AG04449 (cell line): Measurements from ENCODE around the gene KANSL1.
"Not testable (repeated sequence)": the region's sequence is repeated elsewhere in the genome, so short reads cannot be mapped to it uniquely, and the experiment has no call there.

Experiments
- CTCF ChIA-PET: fragments of 350-600 bp; formaldehyde crosslinking; extraction: SDS; loops from one replicate; lab custom pipeline; 2021; ENCODE audit warnings: antibody characterized with exemption; lab: Yijun Ruan, JAX
- POLR2A ChIA-PET: fragments of 400-600, 350-600 bp; formaldehyde crosslinking; extraction: SDS; loops from one replicate; lab custom pipeline; 2020; ENCODE audit warnings: antibody characterized with exemption, inconsistent platforms; lab: Yijun Ruan, JAX
- DNase-seq: peaks from one replicate; pipeline ENCODE4 v3.0.0-alpha.2; 2010; ENCODE audit warnings: low read depth, low spot score
- H3K4me3 ChIP-seq: 2 replicates; pipeline ENCODE4 v1.5.1; 2011; ENCODE audit warnings: low read depth, mild to moderate bottlenecking, control low read depth, low read length
- TF ChIP-seq, protein P1 (sequence below): IDR thresholded peaks from one replicate; pipeline ENCODE4 v1.5.1; 2011; ENCODE audit warnings: mild to moderate bottlenecking, moderate library complexity, low read length, control low read depth, inconsistent platforms; ENCODE audit not compliant: insufficient read depth; ENCODE audit errors: missing control alignments

Gene KANSL1, protein sequence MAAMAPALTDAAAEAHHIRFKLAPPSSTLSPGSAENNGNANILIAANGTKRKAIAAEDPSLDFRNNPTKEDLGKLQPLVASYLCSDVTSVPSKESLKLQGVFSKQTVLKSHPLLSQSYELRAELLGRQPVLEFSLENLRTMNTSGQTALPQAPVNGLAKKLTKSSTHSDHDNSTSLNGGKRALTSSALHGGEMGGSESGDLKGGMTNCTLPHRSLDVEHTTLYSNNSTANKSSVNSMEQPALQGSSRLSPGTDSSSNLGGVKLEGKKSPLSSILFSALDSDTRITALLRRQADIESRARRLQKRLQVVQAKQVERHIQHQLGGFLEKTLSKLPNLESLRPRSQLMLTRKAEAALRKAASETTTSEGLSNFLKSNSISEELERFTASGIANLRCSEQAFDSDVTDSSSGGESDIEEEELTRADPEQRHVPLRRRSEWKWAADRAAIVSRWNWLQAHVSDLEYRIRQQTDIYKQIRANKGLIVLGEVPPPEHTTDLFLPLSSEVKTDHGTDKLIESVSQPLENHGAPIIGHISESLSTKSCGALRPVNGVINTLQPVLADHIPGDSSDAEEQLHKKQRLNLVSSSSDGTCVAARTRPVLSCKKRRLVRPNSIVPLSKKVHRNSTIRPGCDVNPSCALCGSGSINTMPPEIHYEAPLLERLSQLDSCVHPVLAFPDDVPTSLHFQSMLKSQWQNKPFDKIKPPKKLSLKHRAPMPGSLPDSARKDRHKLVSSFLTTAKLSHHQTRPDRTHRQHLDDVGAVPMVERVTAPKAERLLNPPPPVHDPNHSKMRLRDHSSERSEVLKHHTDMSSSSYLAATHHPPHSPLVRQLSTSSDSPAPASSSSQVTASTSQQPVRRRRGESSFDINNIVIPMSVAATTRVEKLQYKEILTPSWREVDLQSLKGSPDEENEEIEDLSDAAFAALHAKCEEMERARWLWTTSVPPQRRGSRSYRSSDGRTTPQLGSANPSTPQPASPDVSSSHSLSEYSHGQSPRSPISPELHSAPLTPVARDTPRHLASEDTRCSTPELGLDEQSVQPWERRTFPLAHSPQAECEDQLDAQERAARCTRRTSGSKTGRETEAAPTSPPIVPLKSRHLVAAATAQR (N-terminal part only)

DNA sequence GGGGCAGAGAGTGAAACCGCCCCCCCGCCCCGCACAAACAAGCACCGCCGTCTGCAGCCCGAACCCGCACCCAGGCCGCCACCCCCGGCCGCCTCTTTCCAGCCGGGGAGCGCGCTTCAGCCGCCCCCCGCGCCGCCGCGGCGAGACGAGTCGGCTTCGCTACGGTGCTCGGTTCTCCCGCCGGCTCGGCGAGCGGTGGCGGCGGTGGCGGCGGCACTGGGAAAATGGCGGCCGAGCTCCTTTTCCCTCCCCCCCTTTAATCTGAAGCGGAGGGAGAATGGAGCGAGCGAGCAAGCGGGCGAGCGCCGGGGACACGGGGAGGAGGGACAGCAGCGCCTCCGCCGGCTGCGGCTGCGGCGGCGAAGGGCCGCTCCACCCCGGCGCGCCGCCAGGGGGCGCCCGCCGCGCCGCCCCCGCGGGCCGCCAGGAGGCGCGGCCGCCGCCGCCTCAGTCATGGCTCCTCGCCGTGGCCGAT is at the start of gene KANSL1:
TSS of gene KANSL1 (minus strand) at position 279 of the 475 bp plus-strand sequence. CDS start 21,286 bp downstream, outside the sequence.
- TF ChIP-seq, protein P1, sequence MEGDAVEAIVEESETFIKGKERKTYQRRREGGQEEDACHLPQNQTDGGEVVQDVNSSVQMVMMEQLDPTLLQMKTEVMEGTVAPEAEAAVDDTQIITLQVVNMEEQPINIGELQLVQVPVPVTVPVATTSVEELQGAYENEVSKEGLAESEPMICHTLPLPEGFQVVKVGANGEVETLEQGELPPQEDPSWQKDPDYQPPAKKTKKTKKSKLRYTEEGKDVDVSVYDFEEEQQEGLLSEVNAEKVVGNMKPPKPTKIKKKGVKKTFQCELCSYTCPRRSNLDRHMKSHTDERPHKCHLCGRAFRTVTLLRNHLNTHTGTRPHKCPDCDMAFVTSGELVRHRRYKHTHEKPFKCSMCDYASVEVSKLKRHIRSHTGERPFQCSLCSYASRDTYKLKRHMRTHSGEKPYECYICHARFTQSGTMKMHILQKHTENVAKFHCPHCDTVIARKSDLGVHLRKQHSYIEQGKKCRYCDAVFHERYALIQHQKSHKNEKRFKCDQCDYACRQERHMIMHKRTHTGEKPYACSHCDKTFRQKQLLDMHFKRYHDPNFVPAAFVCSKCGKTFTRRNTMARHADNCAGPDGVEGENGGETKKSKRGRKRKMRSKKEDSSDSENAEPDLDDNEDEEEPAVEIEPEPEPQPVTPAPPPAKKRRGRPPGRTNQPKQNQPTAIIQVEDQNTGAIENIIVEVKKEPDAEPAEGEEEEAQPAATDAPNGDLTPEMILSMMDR, result peak; percentile 52
- POLR2A ChIA-PET, result interaction anchor here (0.6 kb wide), 1 partner anchor 10 kb away, joined by 4 read pairs; no protein-coding TSS in a partner anchor
- DNase-seq, result peak; percentile 33
- CTCF ChIA-PET, result interaction anchor here (0.5 to 3.2 kb wide), 48 partner anchors 10 to 1078 kb away, joined by 3 to 88 read pairs (median 6); no protein-coding TSS in a partner anchor
- H3K4me3 ChIP-seq, result peak within 1 kb of the TSS; percentile 65

DNA sequence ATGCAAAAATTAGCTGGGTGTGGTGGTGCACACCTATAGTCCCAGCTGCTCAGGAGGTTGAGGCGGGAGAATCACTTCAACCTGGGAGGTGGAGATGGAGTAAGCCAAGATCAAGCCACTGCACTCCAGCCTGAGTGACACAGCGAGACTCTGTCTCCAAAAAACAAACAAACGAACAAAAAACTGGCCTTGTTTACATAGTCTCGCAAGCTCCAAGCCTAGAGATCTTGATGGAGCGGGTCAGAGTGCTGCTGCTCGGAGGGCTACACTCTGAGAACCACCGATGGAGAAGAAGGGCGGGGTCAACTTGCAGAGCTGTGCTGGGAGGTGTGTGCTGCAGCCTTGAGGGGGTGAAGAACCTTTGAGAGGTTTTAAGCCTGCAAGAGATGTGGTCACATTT is 38.1 kb upstream of the KANSL1 start:
- DNase-seq, H3K4me3 ChIP-seq, POLR2A ChIA-PET, CTCF ChIA-PET: not testable (repeated sequence)

DNA sequence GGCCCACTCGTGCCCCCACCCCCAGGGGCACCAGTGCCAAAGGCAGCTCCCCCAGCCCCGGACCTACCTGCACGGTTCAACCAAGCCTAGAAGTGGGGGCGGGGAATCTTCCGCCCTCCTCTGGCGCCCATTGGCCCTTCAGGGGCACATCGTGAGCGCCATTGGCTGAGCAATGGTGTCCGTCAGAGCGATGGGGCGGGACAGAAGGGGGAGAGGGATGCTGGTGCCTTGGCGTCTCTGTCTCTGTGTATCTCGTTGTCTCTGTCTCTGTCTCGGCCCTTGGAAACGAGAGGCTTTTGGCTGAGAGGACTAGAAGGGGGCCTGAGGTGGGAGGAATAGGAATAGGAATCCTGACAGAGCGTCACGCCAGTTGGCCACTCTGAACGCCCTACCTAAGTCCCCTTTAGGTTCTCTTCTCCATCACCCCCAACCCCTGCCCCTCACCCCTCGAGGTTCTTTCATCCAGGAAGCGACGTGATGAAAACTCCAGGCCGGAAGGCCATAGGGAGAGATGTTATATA is 32.1 kb upstream of the KANSL1 start:
- peak; percentile 2 for DNase-seq
- POLR2A ChIA-PET, CTCF ChIA-PET: not testable (repeated sequence)
- peak overlapping the region; percentile 46 for H3K4me3 ChIP-seq

DNA sequence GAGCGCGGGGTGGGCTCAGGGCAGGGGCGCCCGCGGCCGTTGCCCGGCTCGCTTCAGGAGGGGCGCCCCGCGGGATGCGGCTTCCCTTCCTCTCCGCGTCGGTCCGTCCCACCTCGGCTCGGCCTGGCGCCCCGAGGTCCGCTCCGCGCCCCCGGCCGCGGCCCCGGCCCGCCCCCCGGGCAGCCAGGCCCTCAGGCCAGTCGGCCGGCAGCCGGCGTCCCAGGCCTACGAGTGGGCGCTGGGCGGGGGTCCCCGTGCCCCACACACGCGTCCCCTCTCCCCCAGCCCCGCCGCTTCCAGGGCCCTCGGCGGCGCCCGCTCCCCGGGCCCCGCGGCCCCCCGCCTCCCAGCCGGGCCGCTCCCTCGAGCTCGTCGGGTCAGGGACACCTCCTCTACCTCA is 31.6 kb upstream of the KANSL1 start:
- H3K4me3 ChIP-seq, result peak overlapping the region; percentile 46
- POLR2A ChIA-PET, DNase-seq, CTCF ChIA-PET: not testable (repeated sequence)

DNA sequence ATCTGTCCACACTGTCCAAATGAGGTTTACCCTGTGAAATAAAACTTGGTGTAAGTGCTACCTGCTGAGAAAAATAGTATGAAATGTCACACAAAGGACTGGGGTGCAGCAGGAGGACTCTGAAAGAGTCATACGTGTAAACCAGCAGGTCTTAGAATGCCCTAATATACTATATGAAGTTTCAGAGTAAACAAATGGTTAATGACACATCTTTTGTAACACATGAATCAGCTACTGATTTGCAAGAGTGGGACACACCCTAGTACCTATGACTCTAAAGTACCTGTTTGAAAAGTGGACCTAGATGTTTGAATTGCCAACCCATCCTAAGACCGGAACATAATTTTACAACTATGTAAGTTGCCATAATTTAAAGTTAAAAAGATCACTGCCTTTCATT is 29.8 kb upstream of the KANSL1 start:
- CTCF ChIA-PET, DNase-seq, H3K4me3 ChIP-seq, POLR2A ChIA-PET: not testable (repeated sequence)

DNA sequence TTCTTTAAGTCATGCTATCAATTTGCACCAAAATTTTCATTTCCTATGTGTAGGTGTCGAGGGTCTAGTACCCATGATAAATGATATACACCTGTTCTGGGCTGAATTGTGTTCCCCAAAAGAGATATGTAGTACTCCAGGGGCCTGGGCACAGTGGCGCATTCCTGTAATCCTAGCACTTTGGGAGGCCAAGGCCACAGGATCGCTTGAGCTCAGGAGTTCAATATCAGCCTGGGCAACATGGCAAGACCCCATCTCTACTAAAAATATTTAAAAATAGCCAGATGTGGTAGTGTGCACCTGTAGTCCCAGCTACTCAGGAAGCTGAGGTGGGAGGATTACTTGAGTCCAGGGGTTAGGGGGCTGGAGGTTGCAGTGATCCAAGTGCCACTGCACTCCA is 23.5 kb upstream of the KANSL1 start:
- TF ChIP-seq, protein P1, result no peak
- H3K4me3 ChIP-seq, result no peak overlapping the region
- POLR2A ChIA-PET, result no interaction called here
- CTCF ChIA-PET, result interaction anchor here (1.1 to 3.4 kb wide), 4 partner anchors 18 to 214 kb away, joined by 4 to 24 read pairs (median 17); partner anchors contain the start of gene KANSL1
- no peak for DNase-seq

DNA sequence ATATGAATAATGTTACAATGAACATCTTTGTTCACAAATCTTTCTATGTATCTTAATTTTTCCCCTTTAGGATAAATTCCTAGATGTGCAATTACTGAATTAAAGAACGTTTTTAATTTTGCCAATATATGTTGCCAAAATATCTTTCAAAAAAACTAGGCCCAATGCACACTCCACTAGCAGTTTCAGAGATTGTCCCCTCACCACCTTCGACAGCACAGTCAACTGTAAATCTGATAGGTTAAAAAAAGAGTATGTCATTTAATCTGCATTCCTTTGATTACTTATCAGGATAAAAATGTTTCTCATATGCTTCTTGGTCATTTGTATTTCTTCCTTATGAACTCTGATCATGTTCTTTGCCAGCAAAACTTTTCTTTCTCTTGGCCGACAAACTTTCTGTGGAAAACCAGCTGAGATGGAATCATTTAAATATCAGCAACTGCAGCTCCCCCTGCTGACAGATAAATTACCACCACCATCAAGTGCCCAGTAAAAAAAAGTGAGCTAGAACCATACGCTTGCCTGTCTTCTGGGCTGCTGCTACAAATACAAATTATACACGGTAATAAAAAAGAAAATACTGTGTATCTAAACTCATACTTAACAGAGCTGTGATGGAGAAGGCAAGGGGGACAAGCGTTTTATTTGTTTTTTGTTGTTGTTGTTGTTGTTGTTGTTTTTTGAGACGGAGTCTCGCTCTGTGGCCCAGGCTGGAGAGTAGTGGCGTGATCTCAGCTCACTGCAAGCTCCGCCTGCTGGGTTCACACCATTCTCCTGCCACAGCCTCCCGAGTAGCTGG is 19.6 kb upstream of the KANSL1 start:
- ChIA-PET POLR2A (no interaction called here), CTCF (interaction anchor here (0.6 to 6.2 kb wide), 25 partner anchors 9 to 258 kb away, joined by 3 to 117 read pairs (median 4); partner anchors contain the start of genes KANSL1 and STH)
- peak; percentile 28 for DNase-seq
- TF ChIP-seq, protein P1, result peak; percentile 49
- H3K4me3 ChIP-seq, result no peak overlapping the region
